GM19043 (cell line): ENCODE results near the gene ARHGEF26.

Experiments used
- ATAC-seq: cut with Tn5 transposase; IDR thresholded peaks from one replicate; pipeline ENCODE4 v1.9.1; 2021; ENCODE audit warnings: low read depth; ENCODE audit not compliant: unreplicated experiment

The ARHGEF26 gene

DNA sequence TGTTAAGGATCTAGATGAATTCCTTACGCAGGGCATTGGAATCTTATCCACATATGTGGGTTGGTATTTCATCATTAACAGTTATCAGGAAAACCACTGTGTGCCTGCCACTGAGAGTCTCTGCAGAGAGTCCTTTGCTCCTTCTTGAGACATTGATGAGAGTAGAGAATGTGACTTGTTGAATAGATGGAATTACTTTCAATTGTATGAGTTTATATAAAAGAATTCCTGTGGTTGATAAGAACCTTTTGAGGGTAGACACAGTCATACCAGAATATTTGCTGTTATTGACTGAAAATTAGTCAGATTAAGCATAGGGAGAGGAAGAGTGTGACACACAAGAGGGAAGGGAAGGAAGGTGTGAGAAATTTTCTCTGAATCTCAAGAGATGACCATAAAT lies 30.8 kb downstream of the ARHGEF26 start:
- ATAC-seq = no peak

DNA sequence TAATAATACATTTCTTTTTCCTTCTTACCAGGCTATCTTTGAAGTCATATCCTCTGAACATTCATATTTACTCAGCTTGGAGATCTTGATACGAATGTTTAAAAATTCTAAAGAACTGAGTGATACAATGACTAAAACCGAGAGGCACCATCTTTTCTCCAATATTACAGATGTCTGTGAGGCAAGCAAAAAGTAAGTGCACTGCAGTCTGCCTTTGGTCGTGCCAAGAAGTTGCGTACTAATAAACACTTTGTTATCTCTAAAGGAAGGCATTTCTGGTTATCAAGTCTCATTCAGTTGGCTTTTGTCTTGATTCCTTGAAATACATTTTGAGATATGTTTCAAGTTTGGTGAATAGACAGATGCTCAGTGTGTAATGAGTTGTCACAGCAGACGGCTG lies 31.6 kb downstream of the ARHGEF26 start:
- no peak for ATAC-seq

DNA sequence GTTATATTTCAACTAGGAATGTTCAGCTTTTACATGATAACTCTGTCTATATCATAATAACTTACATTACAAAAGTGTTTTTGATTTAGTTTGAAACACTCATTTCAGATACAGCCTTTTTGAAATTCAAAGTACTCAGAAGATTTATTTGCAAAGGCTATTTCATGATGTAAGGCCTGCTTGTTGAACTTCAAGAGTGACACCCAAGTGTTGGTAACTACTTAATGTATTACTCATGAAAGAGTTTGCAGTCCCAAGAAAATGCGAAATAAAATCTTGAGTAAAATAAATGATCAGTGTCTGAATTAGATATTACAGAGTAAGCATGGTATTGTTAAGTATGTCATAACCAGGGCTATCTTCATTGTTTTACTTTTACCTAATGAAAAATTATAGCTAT lies 35.3 kb downstream of the ARHGEF26 start:
- ATAC-seq = no peak

DNA sequence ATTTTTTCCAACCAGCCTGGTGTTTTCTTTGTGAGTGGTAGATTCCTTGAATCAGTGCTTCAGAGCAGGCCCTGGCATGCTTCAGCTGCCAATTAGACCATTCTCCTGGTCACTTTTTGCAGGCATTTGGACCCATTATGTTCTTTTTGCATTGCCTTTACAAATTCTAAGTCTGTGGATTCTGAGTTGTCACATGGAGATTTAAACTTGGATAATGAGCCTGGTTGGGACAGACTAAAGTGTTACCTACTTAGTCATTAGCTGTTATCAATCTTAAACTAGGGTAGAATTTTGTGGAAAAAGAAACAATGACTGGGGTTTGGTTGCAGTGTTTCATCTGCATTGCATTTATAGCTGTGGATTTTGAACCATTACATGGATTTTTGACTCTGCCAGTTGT lies 40.6 kb downstream of the ARHGEF26 start:
- no peak for ATAC-seq

DNA sequence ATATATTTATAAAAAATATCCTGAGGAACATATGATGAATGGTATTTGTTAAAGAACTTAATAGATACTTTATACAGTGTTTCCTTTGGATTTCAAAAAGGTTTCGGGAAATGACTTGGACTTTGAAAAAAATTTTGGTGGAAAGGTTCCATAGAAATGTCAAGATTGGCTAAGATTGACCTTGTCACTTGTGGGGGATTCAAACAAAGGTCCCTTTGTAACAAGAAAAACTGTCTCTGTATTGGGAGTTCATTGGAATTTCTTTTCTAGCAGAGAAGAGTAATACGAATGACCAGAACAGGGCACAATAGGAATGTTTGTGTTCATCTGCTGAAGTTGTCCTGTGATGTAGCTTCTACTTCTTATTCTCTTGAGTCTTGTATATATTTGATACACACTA lies 43.2 kb downstream of the ARHGEF26 start:
- no peak for ATAC-seq

DNA sequence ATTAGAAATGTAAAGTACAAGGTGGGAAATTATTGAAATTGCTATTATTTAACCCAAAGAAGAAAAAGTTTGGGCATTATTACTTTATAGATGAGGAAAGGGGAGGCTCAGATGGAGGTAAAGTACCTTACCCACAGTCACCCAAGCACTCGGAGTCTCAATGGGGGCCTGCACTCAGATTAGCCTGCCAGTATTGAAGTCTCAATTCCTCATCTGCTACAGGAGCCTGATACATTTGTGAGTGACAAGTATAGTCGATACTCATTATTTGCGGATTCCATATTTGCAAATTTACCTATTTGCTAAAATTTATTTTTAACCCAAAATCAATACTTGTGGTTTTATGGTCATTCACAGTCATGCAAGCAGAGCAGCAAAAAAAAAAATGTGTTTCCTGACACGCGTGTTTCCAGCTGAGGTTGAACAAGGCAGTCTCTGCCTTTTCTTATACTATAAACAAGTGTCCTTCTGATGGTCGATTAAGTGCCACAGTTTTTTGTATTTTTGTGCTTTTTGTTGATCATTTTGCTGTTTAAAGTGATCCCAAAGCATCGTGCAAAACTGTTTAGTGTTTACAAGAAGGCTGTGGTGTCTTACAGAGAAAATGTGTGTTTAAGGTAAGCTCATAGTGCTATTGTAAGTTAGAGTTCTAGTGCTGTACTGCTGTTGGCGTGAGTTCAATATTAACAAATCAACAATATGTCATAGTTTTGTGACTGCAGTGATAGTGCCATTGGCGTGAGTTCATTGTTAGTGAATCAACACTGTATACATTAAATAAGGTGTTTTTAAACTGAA lies 48.0 kb downstream of the ARHGEF26 start:
- no peak for ATAC-seq

DNA sequence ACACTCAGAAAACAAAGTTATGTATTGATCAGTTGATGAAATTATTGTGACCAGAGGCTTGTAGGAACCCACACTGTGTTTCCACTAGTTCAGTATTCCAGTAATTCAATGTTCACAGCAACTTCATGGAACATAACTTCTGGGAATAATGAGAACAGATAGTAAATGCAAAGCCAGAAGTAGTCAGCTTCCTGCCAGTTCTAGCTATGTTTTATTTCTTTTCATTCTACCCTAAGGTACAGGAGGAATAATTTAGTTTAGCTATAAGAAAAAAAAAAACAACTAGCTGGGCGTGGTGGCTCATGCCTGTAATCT lies 48.6 kb downstream of the ARHGEF26 start:
- ATAC-seq = no peak

DNA sequence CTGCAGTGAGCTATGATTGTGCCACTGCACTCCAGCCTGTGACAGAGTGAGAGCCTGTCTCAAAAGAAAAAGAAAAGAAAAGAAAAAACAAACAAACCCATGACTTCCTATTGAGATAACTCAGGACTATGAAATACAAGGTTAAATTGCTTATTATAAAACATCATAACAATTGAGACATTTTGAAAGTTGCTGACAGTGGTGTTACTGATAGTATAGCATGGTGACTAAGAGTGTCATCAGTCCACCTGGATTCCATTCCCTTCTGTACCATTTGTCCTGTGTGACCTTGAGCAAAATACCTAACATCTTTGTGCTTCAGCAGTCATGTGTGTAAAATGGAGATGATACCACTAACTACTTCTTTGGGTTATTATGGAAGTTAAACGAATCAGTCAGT lies 49.1 kb downstream of the ARHGEF26 start:
- ATAC-seq = no peak

DNA sequence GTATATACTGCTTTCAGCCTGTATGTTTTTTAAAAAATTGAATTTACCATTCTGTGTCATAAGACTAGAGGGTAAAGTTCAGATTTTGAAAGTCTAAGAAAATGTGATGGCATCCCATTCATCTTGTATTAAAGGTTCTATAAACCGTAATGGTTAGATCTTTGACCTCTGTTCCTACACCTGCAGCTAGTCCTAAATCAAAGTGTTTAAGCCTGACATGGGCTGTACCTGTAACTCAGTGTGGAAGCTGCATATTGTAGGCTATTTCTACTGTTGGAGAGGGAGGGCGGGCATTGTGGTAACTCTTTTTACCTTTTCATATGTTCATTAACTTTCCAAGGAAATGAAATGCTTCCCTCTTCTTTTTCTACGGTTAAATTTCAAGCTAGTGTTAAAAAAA lies 53.9 kb downstream of the ARHGEF26 start:
- no peak for ATAC-seq

DNA sequence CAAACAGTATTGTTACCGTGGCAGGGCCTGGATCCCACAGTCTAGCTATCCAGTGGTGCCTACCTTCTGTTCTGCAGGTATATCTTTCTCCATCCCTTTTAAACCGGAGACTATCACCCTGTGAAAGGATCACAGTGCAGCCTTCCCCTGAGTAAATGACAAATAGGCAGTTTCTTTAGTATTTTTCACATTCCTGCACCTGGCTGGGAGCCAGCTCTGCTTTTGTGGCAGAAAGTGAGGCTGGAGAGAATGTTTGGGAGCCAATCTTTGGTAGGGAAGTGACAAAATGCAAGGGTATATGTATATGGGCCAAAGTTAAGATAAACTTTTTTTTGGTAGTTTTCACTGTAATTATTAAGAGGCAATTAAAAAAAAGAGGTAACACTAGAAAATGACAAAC lies 54.8 kb downstream of the ARHGEF26 start:
- ATAC-seq = no peak

DNA sequence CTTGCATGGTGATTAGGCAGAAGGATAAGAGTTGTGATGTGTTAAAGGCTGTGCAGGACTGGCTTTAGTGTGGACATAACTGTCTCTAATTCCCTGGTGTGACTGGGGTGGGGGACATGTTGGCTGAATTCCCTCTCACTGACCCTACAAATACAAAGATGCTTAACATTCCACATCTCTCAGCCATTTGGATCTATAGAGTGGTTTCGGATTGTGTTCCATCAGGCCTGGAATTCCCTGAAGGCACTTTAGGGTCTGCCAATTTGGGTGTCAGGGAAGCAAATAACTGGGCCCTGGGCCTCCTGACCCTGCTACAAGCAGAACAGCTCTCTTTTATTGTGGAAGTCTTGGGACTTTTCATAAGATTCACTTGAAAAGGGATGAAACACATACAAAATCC lies 56.2 kb downstream of the ARHGEF26 start:
- ATAC-seq = no peak

DNA sequence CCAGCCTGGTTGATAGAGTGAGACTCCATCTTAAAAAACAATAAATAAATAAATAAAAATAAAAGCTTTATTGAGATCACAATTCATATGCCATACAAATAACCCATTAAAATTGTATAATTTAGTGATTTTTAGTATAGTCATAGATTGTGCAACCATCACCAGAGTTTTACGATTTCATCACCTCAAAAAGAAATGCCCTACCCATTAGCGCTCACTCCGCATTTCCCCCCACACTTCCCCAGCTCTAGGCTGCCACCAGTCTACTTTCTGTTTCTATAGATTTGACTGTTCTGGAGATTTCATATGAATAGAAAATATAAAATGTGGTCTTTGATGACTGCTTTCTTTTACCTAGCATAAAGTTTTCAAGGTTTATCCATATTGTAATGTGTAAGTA lies 57.0 kb downstream of the ARHGEF26 start:
- ATAC-seq = no peak

DNA sequence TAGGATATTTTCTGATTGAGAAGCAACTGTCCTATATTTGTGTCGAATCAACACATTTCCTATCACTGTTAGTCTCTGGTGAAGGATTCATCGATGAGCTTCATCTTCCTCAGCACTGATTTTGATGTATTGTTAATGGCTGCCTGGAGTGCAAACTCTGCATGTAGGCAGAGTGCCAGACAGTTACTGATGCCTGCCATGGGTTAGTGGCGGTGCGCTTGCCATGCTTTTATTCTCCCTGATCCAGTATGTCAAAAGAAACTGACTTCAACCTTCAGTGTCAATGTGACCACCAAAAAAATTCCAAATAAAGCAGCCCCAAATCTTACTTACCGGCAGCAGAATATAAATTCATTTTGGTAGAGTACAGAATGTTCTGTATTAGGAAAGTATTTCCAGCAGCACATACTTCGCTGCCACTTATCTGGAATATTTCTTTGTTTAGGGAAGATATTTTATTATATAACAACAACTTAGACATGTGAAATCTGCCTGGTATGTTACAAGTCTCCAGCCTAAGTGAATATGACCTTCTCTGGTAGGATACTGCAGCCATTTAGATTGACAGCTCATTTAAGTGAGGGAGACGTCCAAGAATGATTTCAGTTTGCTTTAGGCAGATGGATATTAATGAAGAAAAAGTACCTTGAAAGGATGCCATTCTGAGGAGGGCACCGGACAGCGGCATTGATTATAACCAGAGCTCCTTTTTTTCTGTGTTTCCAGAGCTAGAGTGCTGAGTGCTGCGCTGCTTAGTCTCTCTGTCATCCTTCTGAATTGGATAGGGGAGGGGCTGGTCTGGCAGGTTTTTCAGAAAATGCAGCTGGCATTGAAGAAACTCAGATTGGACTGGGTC lies 59.9 kb downstream of the ARHGEF26 start:
- no peak for ATAC-seq

DNA sequence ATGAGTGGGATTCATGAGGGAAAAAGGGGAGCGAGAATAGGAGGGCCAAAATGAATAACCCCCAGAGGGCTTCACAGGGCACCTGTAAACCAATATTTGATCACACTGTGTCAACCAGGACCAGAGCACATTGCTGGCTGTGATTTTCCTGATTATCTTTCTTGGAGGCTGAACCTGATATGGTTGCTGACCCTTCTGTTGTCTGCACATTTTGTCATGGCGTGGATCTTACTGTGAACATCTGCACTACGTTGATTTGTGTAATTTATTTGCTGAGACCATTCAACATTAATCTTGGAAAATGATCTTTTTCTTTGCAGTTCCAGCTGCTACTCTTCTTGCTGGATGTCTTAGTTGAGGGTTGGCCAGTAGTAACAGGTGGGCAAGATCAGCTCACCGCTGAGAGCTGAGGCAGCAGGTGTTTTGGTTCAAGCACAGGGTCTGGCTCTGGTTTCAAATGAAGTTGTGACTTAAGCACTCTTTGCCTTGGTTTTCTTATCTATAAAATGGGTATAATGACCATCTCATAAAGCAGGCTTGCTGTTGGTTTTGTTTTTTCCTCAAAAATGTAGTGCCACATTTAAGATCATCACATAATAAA lies 61.2 kb downstream of the ARHGEF26 start:
- no peak for ATAC-seq

DNA sequence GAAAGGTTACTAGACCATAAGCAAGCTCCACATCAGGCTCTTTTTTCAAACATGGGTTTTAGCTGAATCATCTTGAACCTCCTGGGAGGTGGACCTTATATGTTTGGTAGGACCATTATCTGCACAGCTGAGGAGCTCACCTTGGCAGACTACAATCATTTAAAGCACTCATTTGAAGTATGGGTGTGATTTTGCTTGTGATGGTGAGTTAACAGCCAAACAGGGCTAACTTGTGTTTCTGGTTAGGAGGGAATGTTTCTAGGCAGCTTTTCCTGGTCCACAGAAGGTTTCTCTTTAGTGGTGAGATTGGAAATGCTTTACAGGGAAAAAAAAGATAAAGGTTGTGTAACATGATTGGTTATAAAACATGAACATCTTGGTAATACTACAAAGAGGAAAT lies 61.8 kb downstream of the ARHGEF26 start:
- no peak for ATAC-seq

DNA sequence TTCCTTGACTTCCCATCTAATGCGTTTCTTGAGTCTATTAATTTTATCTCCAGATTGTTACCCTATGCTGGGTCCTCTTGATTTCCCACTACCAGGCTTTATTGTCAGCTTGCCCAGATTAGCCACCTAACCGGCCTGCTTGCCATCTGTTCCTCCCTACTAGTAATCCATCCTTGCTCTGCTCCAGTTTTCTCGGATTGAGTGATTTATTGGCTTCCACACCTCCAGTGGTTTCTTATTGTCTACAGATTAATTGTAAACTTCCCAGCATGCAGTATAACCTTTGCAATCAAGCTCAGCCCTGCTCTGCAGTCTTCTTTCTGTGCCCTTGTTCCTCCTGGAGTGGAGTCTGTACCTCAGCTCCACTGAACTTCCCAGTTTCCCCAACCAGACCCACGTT lies 63.4 kb downstream of the ARHGEF26 start:
- ATAC-seq = no peak

DNA sequence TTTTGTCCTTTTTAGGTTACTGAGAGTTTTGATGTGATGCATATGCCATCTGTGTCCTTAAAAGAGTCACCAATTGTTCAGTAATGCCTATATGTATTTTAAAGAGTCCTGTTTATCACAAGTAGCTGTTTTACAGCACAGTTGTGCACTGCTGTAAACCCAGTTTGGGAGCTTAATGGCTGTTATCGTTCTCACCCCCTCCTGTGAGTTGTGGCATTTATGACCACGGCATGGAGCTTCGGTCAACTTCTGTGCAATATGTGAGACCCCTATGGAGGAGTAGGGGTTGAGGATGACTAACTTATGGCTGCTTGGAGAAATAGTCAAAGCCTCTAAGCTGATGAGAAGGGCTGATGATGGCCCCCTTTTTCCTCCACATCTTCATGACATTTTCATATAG lies 67.2 kb downstream of the ARHGEF26 start:
- no peak for ATAC-seq

DNA sequence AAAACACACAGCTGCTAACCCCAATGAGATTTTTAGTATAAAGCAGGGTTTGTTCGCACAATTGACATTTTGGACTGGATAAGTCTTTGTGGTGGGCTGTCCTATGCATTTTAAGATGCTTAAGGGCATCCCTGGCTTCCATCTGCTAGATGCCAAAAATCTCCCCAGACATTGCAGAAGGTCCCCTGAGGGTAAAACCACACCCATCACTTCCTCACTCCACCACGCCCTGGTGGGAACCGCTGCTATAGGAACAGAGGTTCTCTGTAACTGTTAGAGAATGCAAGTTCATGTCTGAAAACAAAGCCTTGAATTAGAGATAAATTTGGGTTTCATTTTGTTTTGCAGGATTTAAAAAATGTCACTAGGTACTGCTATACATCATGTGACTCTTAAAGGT lies 67.7 kb downstream of the ARHGEF26 start:
- no peak for ATAC-seq

DNA sequence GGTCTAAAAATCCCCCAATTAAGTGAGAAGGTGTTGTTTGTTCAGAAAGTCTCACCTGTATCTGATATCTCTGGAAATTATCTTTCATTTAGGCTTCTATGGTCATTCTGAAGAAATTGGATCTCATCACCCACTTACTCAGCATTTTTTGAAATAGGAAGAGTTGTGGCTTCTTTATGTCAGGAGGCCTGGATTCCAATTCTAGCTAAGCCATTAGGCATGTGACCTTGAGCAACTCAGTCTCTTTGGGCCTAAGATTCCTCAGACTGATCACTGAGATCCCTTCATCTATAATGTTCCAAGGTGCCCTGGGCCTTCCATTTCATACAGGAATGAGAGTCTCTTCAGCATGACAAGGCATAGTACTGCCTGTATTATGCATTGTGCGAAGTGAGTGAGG lies 70.3 kb downstream of the ARHGEF26 start:
- no peak for ATAC-seq

DNA sequence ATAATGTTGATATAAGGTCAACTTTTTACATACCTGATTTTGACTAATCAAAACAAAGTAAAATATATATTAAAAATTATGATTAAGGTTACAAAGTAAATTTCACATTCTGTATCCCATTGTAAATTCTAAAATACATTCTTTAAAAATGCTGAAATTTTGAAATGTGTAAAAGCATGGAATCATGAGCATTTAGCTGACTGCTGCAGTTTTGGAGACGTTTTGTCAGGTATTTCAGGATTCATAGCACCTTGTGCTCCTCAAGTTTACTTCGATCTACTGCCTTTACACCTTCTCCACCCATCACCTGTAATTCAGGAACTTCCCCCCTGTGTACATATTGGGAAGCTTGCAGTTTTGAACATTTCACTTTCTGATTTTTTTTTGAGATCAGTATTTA lies 71.0 kb downstream of the ARHGEF26 start:
- no peak for ATAC-seq

DNA sequence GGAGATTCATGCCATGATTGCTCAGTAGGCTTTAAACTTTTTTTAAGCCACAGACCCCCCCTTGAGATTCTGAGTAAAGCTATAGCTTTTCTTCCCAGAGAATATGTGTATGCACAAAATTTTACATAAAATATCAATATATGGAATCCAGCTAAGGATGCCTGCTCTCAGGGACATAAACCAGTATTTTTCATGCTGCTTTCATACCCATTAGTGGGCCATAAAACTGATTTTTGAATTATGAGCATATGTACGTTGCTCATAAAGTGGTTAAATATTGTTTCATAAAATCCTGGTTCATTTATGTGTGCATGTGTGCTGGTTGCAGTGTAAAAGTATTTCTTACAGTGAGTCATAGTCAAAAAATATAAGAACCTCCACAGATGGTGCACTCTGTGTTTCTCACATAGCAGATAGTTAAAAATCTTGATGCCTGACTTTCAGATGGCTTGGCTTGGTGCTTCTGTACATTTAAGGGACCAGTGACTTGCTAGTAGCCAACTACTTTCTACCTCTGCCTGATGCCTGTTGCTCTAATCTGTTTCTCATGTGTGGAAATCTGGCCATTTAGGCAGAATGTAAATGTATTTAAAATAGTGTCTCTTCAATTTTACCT lies 71.9 kb downstream of the ARHGEF26 start:
- no peak for ATAC-seq
